DOHH2 (cell line): ENCODE measurements around the gene CACNA2D3.

ENCODE experiments used
- H3F3A ChIP-seq: fragments of 200-600 bp; sonication (generic), shearing (Covaris generic); 2 replicates; pipeline ENCODE4 v1.6.0; 2016; ENCODE audit warnings: antibody characterized with exemption, mild to moderate bottlenecking; ENCODE audit not compliant: control insufficient read depth, insufficient read depth
- H3K27ac ChIP-seq: fragments of 200-600 bp; sonication (generic); 2 replicates; pipeline ENCODE4 v1.5.1; 2014; ENCODE audit warnings: low read depth, mild to moderate bottlenecking, low read length, moderate library complexity
- H3K27me3 ChIP-seq: fragments of 200-600 bp; sonication (generic); 2 replicates; pipeline ENCODE4 v1.6.1; 2014; ENCODE audit warnings: mild to moderate bottlenecking, low read length, mixed read lengths; ENCODE audit not compliant: control insufficient read depth
- H3K36me3 ChIP-seq: fragments of 200-600 bp; sonication (generic); 2 replicates; pipeline ENCODE4 v1.6.1; 2014; ENCODE audit warnings: mild to moderate bottlenecking, low read length, moderate library complexity, mixed read lengths; ENCODE audit not compliant: control insufficient read depth
- H3K4me1 ChIP-seq: fragments of 200-600 bp; sonication (generic); 2 replicates; pipeline ENCODE4 v1.6.1; 2014; ENCODE audit warnings: mild to moderate bottlenecking, low read length, mixed read lengths; ENCODE audit not compliant: control insufficient read depth
- H3K4me2 ChIP-seq: fragments of 200-600 bp; sonication (generic); 2 replicates; pipeline ENCODE4 v1.6.0; 2014; ENCODE audit warnings: mild to moderate bottlenecking, low read length, moderate library complexity
- H3K4me3 ChIP-seq: fragments of 200-600 bp; sonication (generic); 2 replicates; pipeline ENCODE4 v1.5.1; 2014; ENCODE audit warnings: mild to moderate bottlenecking, low read length, mixed read lengths
- H3K79me2 ChIP-seq: fragments of 200-600 bp; sonication (generic); 2 replicates; pipeline ENCODE4 v1.6.1; 2014; ENCODE audit warnings: mild to moderate bottlenecking, low read length, mixed read lengths; ENCODE audit not compliant: control insufficient read depth
- H3K9me2 ChIP-seq: fragments of 200-600 bp; sonication (generic); replicated peaks from 2 replicates; pipeline ENCODE4 v1.6.1; 2014; ENCODE audit warnings: mild to moderate bottlenecking, low read length, mixed read lengths; ENCODE audit not compliant: control insufficient read depth
- H3K9me3 ChIP-seq: fragments of 200-600 bp; sonication (generic); 2 replicates; pipeline ENCODE4 v1.6.1; 2014; ENCODE audit warnings: antibody characterized with exemption, low read length, mixed read lengths; ENCODE audit not compliant: control insufficient read depth, insufficient read depth
- H4K20me1 ChIP-seq: fragments of 200-600 bp; sonication (generic); 2 replicates; pipeline ENCODE4 v1.6.0; 2014; ENCODE audit warnings: low read depth, mild to moderate bottlenecking, antibody characterized with exemption, low read length, moderate library complexity; ENCODE audit not compliant: control insufficient read depth, insufficient read depth
- CTCF ChIP-seq: fragments of 200-600 bp; sonication (generic); IDR thresholded peaks from one replicate; pipeline ENCODE4 v1.5.1; 2014; ENCODE audit warnings: antibody characterized with exemption, mild to moderate bottlenecking, low read depth, low read length; ENCODE audit not compliant: poor library complexity, severe bottlenecking
- EZH2phosphoT487 ChIP-seq: fragments of 200-600 bp; sonication (generic); IDR thresholded peaks from 2 replicates; pipeline ENCODE4 v1.6.1; 2017; ENCODE audit warnings: borderline replicate concordance, mild to moderate bottlenecking, antibody characterized with exemption, low read length, moderate library complexity, mixed read lengths

Gene CACNA2D3

GRCh38 chr3:54784021-54784420, 661.7 kb downstream of the CACNA2D3 start:
- Histone ChIP-seq H3K27me3 (no peaks in the 10 kb centered on the region), H3K27ac (no peak overlapping the region), H3K9me3 (no peaks in the 10 kb centered on the region), H3K9me2 (no peaks in the 10 kb centered on the region; the same call in 1 of the 2 replicates), H3K79me2 (no peaks in the 10 kb centered on the region), H3F3A (no peaks in the 10 kb centered on the region), H3K4me1 (no peaks in the 10 kb centered on the region), H3K4me3 (no peak overlapping the region), H4K20me1 (no peaks in the 10 kb centered on the region), H3K4me2 (no peak overlapping the region), H3K36me3 (no peaks in the 10 kb centered on the region)
- TF ChIP-seq CTCF (no peak), EZH2phosphoT487 (no peak)

- H3K9me3 ChIP-seq: no peaks in the 10 kb centered on the region
- no peaks in the 10 kb centered on the region for H3K4me1 ChIP-seq
- H3K9me2 ChIP-seq: no peaks in the 10 kb centered on the region; the same call in 1 of the 2 replicates
- H3K36me3 ChIP-seq: no peaks in the 10 kb centered on the region
- no peaks in the 10 kb centered on the region for H3K79me2 ChIP-seq
- no peak overlapping the region for H3K4me2 ChIP-seq
- TF ChIP-seq CTCF (no peak), EZH2phosphoT487 (no peak)
- no peaks in the 10 kb centered on the region for H4K20me1 ChIP-seq
- H3K27ac ChIP-seq: no peak overlapping the region
- no peaks in the 10 kb centered on the region for H3F3A ChIP-seq
- no peaks in the 10 kb centered on the region for H3K27me3 ChIP-seq
- no peak overlapping the region for H3K4me3 ChIP-seq
Observed at GRCh38 chr3:54785976-54786375, 663.6 kb downstream of the CACNA2D3 start.

- no peaks in the 10 kb centered on the region for H3K79me2 ChIP-seq
- H3K4me1 ChIP-seq: no peaks in the 10 kb centered on the region
- H3K4me3 ChIP-seq: no peak overlapping the region
- no peak for TF ChIP-seq EZH2phosphoT487
- no peak for TF ChIP-seq CTCF
- no peaks in the 10 kb centered on the region for H4K20me1 ChIP-seq
- no peak overlapping the region for H3K27ac ChIP-seq
- no peaks in the 10 kb centered on the region for H3K27me3 ChIP-seq
- H3K9me3 ChIP-seq: no peaks in the 10 kb centered on the region
- H3F3A ChIP-seq: no peaks in the 10 kb centered on the region
- no peaks in the 10 kb centered on the region for H3K9me2 ChIP-seq
- no peaks in the 10 kb centered on the region for H3K36me3 ChIP-seq
- H3K4me2 ChIP-seq: no peak overlapping the region
Observed at GRCh38 chr3:54790051-54790450, 667.7 kb downstream of the CACNA2D3 start.
